Mucosa of descending colon (tissue), 3 donors: ENCODE measurements around the gene FAM163B. TPM values are rescaled to one million over a fixed set of nuclear protein-coding genes. Genes with fewer than 3 reads are reported as not detected.
A peak's percentile ranks its signal among the peaks of the same experiment; 100 is the strongest.

Experiments used
- ATAC-seq: fragments of 200-7000 bp; cut with Tn5 transposase; one replicate; pipeline ENCODE4 v1.9.1; 2020; ENCODE audit warnings: mild to moderate bottlenecking, moderate library complexity
- DNase-seq, 3 donors: peaks; one replicate each; pipeline ENCODE4 v3.0.0-alpha.2; 2020
- H3K36me3 ChIP-seq: fragments of 200-600 bp; one replicate; pipeline ENCODE4 v1.8.0; 2021; ENCODE audit warnings: low read depth, mild to moderate bottlenecking
- H3K4me1 ChIP-seq: fragments of 200-600 bp; one replicate; pipeline ENCODE4 v1.8.0; 2021; ENCODE audit warnings: low read depth, mild to moderate bottlenecking
- H3K4me3 ChIP-seq: fragments of 200-600 bp; one replicate; pipeline ENCODE4 v1.8.0; 2021; ENCODE audit warnings: mild to moderate bottlenecking
- H3K9me3 ChIP-seq: fragments of 200-600 bp; one replicate; pipeline ENCODE4 v1.8.0; 2021; ENCODE audit warnings: mild to moderate bottlenecking
- CTCF ChIP-seq: fragments of 200-600 bp; IDR thresholded peaks from one replicate; pipeline ENCODE4 v1.8.0; 2022; ENCODE audit warnings: antibody characterized with exemption, mild to moderate bottlenecking
- intact Hi-C, 2 donors: fragments of 100-400 bp; cut with DNase I in 1 of 2; cut with micrococcal nuclease in 1 of 2; formaldehyde crosslinking; loops; one replicate each; pipeline versions ENCODE4 v1.11.0 to v1.11.1; 2022; cut with DNase I, micrococcal nuclease
- total RNA-seq, 3 donors: library from RNA; stranded (reverse); fragmentation: NEBNext Ultra II Directional in 2 of 3; extraction: Animal tissue kit (Norgen Biotek cat#: 25700) in 2 of 3; gene quantifications; one replicate each; pipeline versions ENCODE4 v1.2.1 to v1.2.4, GENCODE V29; 2021 to 2023
- donor health status: DM: no; HTN: no; CAD: no; lungs with moderate emphysema.
- donor health status: DM: no; HTN: no; CAD: no.
- donor health status: DM: no; HTN: yes; CAD: no.

Gene FAM163B
- total RNA-seq, 3 donors from 2014 or later = 2.0 to 3.9 (median 3.8) TPM

DNA sequence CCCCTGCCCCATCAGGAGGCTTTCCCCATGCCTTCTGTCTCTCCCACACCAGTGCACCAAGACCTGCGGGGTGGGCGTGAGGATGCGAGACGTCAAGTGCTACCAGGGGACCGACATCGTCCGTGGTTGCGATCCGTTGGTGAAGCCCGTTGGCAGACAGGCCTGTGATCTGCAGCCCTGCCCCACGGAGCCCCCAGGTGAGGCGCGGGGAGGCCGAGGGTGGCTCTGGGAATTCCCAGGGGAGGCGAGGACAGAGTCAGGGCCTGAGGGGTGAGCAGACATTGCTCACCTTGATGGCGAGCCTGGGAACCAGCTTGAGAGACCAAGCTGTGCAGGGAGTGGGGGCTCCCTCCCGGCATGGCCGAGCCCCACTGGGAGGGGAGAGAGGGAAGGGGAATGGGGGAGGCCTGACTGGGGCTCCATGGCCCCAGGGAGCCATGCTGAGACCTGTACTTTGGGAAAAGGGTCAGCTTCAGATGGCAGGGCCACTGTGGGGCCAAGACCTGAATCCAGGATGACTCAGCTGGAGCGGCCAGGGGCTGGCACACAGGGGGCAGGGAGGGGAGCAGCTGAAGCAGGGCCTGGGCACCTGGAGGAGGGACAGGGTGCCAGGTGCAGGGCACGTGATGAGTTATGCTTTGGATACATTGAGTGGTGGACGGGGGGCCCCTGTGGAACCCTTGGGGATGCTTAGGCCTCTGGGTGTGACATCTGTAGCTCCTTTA is 35.2 kb downstream of the FAM163B start:
- no peak for ATAC-seq
- H3K4me1 ChIP-seq = no peaks in the 10 kb centered on the region
- intact Hi-C loops = no loop called here
- no peak for TF ChIP-seq CTCF
- no peak for DNase-seq
- no peaks in the 10 kb centered on the region for H3K9me3 ChIP-seq
- no peaks in the 10 kb centered on the region for H3K36me3 ChIP-seq
- no peak overlapping the region for H3K4me3 ChIP-seq

DNA sequence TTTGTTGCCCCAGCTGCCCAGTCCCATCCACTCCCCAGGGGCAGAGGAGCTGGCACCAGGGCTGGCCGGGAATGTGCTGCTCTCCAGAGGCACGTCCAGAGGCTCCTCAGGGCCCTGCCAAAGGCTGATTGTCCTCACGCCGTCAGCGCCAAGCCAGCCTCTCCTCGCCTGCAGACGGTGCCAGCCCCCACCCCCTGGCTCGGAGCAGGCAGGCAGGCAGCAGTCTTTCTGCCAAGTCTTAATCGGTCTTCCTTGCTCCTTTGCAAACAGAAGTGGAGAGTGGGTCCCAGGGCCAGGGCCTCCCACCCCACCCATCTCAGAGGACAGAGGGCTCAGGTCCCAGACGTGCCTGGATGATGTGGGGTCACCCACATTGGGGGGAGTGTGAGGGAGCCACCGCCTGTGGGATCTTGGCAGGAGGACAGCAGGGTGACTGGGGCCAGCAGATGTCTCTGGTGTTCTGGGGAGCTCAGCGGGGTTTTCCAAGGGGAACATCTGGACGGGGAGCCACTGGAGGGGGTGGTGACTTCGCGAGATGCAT is 36.3 kb downstream of the FAM163B start:
- Histone ChIP-seq H3K4me1 (no peaks in the 10 kb centered on the region), H3K9me3 (no peaks in the 10 kb centered on the region), H3K36me3 (no peaks in the 10 kb centered on the region), H3K4me3 (no peak overlapping the region)
- TF ChIP-seq CTCF = no peak
- peak; percentile 6 for ATAC-seq
- intact Hi-C loops = no loop called here
- DNase-seq = no peak

- DNase-seq = no peak
- no peak for ATAC-seq
- Histone ChIP-seq H3K36me3 (no peaks in the 10 kb centered on the region), H3K4me3 (no peak overlapping the region), H3K9me3 (no peaks in the 10 kb centered on the region), H3K4me1 (no peaks in the 10 kb centered on the region)
- intact Hi-C loops = no loop called here
- TF ChIP-seq CTCF = no peak
These were observed 37.1 kb downstream of the FAM163B start for GRCh38 chr9:133571896-133572595.

GRCh38 chr9:133571391-133571890 is 37.7 kb downstream of the FAM163B start:
- TF ChIP-seq CTCF = no peak
- Histone ChIP-seq H3K4me3 (no peak overlapping the region), H3K4me1 (no peaks in the 10 kb centered on the region), H3K9me3 (no peaks in the 10 kb centered on the region), H3K36me3 (no peaks in the 10 kb centered on the region)
- DNase-seq (no peak), ATAC-seq (no peak)
- intact Hi-C loops = no loop called here

DNA sequence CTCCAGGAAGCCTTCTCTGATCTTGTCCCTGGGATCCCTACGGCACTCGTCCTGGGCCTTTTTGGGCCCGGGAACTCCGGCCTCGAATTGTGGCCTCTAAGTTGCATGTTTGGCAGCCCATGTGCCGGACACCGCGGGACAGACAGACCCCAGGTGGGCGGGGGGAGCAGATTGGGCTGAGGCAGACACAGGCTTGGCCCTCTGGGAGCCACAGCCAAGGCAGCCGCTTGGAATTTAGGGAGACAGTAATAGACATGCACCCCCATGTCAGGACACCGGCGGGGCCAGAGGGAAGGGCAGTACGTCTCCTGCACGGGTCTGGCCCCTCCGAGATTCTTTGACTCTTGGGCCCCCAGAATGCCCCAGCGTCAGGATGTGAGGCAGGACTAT is 38.5 kb downstream of the FAM163B start:
- Histone ChIP-seq H3K4me3 (no peak overlapping the region), H3K36me3 (no peaks in the 10 kb centered on the region), H3K9me3 (no peaks in the 10 kb centered on the region), H3K4me1 (no peaks in the 10 kb centered on the region)
- ATAC-seq (no peak), DNase-seq (no peak)
- no peak for TF ChIP-seq CTCF
- intact Hi-C loops = no loop called here
